Esophagus muscularis mucosa (tissue), 4 donors: ENCODE measurements around the gene BRF1. TPM values are rescaled to one million over a fixed set of nuclear protein-coding genes. Genes with fewer than 3 reads are reported as not detected.
A peak's percentile ranks its signal among the peaks of the same experiment; 100 is the strongest.

Source experiments
- DNase-seq: peaks from one replicate; pipeline ENCODE4 v3.0.0-alpha.2; 2017; ENCODE audit errors: extremely low spot score
- H3K27ac ChIP-seq, 4 donors: fragments of 200-600 bp; sonication (generic); replicated peaks in 1 of 4; 1 replicate in 3 of 4; 2 replicates in 1 of 4; pipeline ENCODE4 v1.5.1; 2016 to 2019; ENCODE audit warnings: mild to moderate bottlenecking in 1 of 4
- H3K27me3 ChIP-seq, 4 donors: fragments of 200-600 bp; sonication (generic); one replicate each; pipeline versions ENCODE4 v1.5.1 to v1.6.0; 2016 to 2019
- H3K36me3 ChIP-seq, 4 donors: fragments of 200-600 bp; sonication (generic); one replicate each; pipeline ENCODE4 v1.5.1; 2016 to 2019
- H3K4me1 ChIP-seq, 4 donors: fragments of 200-600 bp; sonication (generic); one replicate each; pipeline ENCODE4 v1.5.1; 2016 to 2019
- H3K4me3 ChIP-seq, 4 donors: fragments of 200-600 bp; sonication (generic); 1 replicate in 2 of 4; 2 replicates in 2 of 4; pipeline ENCODE4 v1.5.1; 2016 to 2019; ENCODE audit warnings: mild to moderate bottlenecking in 4 of 4, moderate library complexity in 1 of 4
- H3K9me3 ChIP-seq, 4 donors: fragments of 200-600 bp; sonication (generic); 1 replicate in 3 of 4; 2 replicates in 1 of 4; pipeline ENCODE4 v1.5.1; 2016 to 2019
- EP300 ChIP-seq: sonication (generic); formaldehyde crosslinking; IDR thresholded peaks from one replicate; pipeline ENCODE4 v1.6.1; 2017; ENCODE audit warnings: antibody characterized with exemption
- POLR2A ChIP-seq: fragments of 450-650 bp; IDR thresholded peaks from one replicate; pipeline ENCODE4 v1.6.1; 2017; ENCODE audit warnings: antibody characterized with exemption, moderate library complexity, mild to moderate bottlenecking, low read depth
- POLR2AphosphoS5 ChIP-seq, 2 donors: sonication (generic); formaldehyde crosslinking; IDR thresholded peaks; one replicate each; pipeline ENCODE4 v1.6.1; 2017; ENCODE audit warnings: antibody characterized with exemption in 2 of 2
- WGBS: methylation state at CpG from one replicate; pipeline ENCODE4 v1.1.5; 2018; 5-methylcytosine and 5-hydroxymethylcytosine counted together
- intact Hi-C: fragments of 100-400 bp; cut with DNase I; formaldehyde crosslinking; loops from one replicate; pipeline ENCODE4 v1.15.1; 2023
- total RNA-seq, 4 donors: library from RNA; depleted of rRNA; stranded (reverse); fragments of >200 nt; gene quantifications; one replicate each; pipeline versions ENCODE4 v1.1.0 to v1.2.1, GENCODE V29; 2016
- TF ChIP-seq, protein P1 (sequence below), 3 experiments: fragments of 200-600 bp in 2 of 3; fragments of 450-650 bp in 1 of 3; sonication (generic) in 2 of 3; IDR thresholded peaks; one replicate each; pipeline ENCODE4 v1.5.1; 2017 to 2019; ENCODE audit warnings: antibody characterized with exemption in 3 of 3, mild to moderate bottlenecking in 2 of 3, moderate library complexity in 1 of 3

Gene BRF1
- total RNA-seq, 4 donors from 2014 or later, result 23.0 to 47.3 (median 41.4) TPM

DNA sequence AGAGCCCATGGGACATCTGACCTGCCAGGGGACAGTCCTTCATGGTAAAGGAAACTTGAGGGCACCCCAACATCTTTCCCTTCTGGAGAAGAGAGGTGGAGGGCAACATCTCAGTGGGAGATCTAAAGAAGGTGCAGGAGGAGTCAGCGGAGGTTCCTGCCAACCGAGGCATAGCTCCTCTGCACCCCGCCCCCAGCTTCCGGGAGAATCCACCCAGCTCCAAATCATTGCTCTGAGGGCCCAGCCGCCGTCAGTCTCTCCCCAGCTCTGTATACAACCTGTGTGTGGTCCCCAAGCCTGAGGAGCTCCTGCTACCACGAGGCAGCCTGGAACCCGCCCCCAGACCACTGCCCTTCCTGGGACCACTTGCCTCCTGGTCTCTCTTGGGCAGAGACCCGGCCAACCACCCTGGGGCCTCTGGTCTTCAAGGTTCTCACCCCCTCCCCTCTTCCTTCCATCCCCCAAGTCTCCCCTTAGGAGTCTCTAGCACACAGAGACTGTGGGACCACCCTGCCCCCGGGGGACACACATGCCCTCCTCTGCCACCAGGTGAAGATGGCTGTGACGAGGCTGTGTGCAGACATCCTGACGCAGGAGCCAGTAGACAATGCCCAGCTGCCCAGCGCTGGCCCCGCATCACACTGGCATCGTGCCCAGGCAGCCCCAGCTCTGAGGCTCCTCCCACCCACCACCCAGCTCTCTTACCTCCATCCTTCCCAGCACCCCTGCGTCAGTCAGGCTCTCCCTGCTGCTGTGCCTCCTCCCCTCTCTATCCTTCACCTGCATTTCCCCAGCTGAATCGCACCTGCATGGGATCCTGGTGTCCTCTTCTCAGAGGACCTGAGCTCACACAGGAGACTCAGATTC lies 106.7 kb downstream of the BRF1 start:
- no peak for DNase-seq
- peak overlapping the region in 3 of 4 donors; percentile 44 to 62 (median 45) for H3K27ac ChIP-seq
- no peak overlapping the region for H3K4me3 ChIP-seq
- H3K36me3 ChIP-seq, result no peaks in the 10 kb centered on the region
- H3K4me1 ChIP-seq, result peaks cover 53 to 64% (median 56%) of the 10 kb centered on the region in 4 donors
- no peaks in the 10 kb centered on the region for H3K9me3 ChIP-seq
- 35% methylated on average over 13 of the region's 17 CpGs for WGBS
- intact Hi-C loops, result no loop called here
- peaks cover 0 to 86% (median 48%) of the 10 kb centered on the region in 4 donors for H3K27me3 ChIP-seq
- TF ChIP-seq EP300 (no peak), POLR2A (no peak), POLR2AphosphoS5 (IDR thresholded peaks at IDR 0.05) (no peak)
- TF ChIP-seq, protein P1, sequence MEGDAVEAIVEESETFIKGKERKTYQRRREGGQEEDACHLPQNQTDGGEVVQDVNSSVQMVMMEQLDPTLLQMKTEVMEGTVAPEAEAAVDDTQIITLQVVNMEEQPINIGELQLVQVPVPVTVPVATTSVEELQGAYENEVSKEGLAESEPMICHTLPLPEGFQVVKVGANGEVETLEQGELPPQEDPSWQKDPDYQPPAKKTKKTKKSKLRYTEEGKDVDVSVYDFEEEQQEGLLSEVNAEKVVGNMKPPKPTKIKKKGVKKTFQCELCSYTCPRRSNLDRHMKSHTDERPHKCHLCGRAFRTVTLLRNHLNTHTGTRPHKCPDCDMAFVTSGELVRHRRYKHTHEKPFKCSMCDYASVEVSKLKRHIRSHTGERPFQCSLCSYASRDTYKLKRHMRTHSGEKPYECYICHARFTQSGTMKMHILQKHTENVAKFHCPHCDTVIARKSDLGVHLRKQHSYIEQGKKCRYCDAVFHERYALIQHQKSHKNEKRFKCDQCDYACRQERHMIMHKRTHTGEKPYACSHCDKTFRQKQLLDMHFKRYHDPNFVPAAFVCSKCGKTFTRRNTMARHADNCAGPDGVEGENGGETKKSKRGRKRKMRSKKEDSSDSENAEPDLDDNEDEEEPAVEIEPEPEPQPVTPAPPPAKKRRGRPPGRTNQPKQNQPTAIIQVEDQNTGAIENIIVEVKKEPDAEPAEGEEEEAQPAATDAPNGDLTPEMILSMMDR (IDR thresholded peaks at IDR 0.05), result no peak

DNA sequence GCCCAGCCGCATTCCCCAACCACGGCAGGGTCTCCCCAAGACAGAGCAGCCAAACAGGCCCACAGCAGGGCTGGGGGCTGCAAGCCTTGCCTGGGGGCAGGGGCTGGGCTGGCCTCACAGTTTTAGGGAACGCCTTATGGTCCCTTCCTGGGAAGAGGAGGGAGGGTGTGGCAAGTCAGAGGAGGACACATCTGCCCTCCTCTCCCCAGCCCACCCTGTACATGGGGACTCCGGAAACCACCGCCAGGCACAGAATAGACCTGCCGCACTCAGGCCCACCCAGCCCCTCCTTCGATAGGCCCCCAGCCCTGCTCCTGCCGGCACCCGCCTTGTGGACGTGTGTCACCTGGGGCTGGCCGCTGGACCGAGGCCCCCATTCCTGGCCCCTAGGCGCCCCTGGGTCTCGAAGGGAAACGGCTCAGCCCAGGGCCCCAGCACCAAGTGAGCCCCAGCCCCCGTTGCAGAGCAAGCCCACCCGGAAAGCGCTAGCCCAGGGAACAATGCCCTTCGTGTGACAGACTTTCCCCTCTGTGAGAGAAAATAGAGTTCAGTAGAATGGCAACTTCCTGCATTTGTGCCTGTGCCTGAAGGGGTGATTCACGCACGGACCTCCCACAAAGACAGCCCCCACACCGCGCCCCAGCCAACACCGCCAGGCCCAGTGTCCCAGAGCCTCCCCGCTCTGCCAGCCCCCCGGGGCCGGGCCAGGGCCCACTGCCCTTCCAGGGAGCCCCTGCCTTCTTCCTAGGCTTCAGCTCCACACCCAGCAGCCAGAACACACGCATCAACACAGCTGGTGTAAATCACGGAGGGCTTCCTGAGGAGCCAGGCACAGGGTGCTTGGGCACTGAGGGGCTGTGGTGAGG lies 107.7 kb downstream of the BRF1 start:
- Histone ChIP-seq H3K4me1 (peaks cover 45 to 55% (median 51%) of the 10 kb centered on the region in 4 donors), H3K27ac (peak overlapping the region in 3 of 4 donors; percentile 44 to 62 (median 49)), H3K36me3 (no peaks in the 10 kb centered on the region), H3K9me3 (peaks cover 0 to 5% (median 3%) of the 10 kb centered on the region in 4 donors), H3K27me3 (peaks cover 0 to 86% (median 45%) of the 10 kb centered on the region in 4 donors), H3K4me3 (no peak overlapping the region)
- no peak for DNase-seq
- WGBS, result 40% methylated on average over 1 of the region's 29 CpGs
- intact Hi-C loops, result no loop called here
- TF ChIP-seq, protein P1 (IDR thresholded peaks at IDR 0.05), result no peak

DNA sequence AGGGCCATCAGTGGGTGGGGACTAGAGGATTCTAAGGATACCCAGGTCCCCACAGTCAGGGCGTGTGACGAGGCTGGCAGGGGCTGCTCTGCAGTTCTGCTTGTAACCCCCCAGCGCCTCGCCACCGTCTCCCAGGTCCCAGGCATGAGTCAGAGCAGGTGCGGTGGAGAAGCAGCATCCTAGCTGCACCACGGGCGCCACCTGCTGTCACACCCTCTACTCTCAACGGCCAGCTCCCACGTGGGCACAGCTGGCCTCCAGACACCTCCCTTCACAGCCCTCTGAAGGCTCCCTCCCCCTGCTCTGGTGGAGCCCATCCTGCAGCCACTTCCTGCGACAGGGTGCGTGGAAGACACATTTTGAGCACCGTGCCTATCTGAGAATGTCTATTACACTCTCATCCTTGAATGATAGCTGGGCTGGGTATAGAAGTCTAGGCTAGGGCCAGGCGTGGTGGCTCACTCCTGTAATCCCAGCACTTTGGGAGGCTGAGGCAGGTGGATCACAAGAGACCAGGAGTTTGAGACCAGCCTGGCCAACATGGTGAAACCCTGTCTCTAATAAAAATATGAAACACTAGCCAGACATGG lies 112.8 kb downstream of the BRF1 start:
- Histone ChIP-seq H3K27ac (no peak overlapping the region), H3K36me3 (no peaks in the 10 kb centered on the region), H3K4me1 (peaks cover 0 to 5% (median 4%) of the 10 kb centered on the region in 4 donors), H3K27me3 (peaks cover 0 to 56% (median 5%) of the 10 kb centered on the region in 4 donors), H3K4me3 (no peak overlapping the region), H3K9me3 (peaks cover 0 to 10% (median 6%) of the 10 kb centered on the region in 4 donors)
- intact Hi-C loops, result no loop called here
- TF ChIP-seq EP300 (no peak), POLR2A (no peak), POLR2AphosphoS5 (IDR thresholded peaks at IDR 0.05) (no peak)
- TF ChIP-seq, protein P1 (IDR thresholded peaks at IDR 0.05), result no peak
- DNase-seq, result no peak
- 53% methylated on average over 11 of the region's 14 CpGs for WGBS

DNA sequence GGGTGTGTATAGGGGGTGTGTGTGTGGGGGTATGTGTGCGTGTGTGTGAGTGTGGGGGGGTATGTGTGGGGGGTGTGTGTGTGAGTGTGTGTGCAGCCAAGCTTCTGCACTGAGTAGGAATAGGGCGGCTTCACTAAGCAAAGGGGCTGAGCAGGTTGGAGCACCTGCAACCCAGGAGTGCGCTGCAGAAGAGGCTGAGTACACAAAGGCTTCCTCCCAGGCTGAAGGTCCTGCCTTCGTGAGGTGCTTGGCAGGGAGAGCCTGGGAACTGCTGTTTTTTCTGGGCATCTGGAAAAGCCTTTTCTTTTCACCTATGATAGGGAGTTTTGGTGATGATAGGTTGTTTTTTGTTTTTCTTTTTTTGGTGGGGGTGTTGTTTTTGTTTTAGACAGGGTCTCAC lies 113.7 kb downstream of the BRF1 start:
- Histone ChIP-seq H3K36me3 (no peaks in the 10 kb centered on the region), H3K27me3 (peaks cover 0 to 49% (median 3%) of the 10 kb centered on the region in 4 donors), H3K4me1 (peaks cover 2 to 8% (median 6%) of the 10 kb centered on the region in 4 donors), H3K4me3 (no peak overlapping the region), H3K27ac (no peak overlapping the region), H3K9me3 (peaks cover 0 to 10% (median 6%) of the 10 kb centered on the region in 4 donors)
- intact Hi-C loops, result no loop called here
- DNase-seq, result no peak
- 67% methylated on average over 4 of the region's 4 CpGs for WGBS
- no peak for TF ChIP-seq POLR2A
- no peak for TF ChIP-seq POLR2AphosphoS5 (IDR thresholded peaks at IDR 0.05)
- no peak for TF ChIP-seq EP300
- TF ChIP-seq, protein P1 (IDR thresholded peaks at IDR 0.05), result no peak
